GM12892 (cell line): ENCODE results near the gene FTSJ1.

ENCODE experiments used
- DNase-seq: peaks from one replicate; pipeline ENCODE4 v3.0.0; 2011; ENCODE audit not compliant: insufficient read length
- FAIRE-seq: peaks from 2 replicates; lab custom pipeline; 2011; peaks lifted over from hg19 to GRCh38; lab: Jason Lieb, UNC
- POLR2A ChIP-seq: IDR thresholded peaks from 2 replicates; pipeline ENCODE4 v1.6.1; 2011; ENCODE audit warnings: low read depth, low read length, control low read depth
- POLR2AphosphoS5 ChIP-seq: IDR thresholded peaks from 2 replicates; pipeline ENCODE4 v1.6.1; 2011; ENCODE audit warnings: low read depth, low read length, control low read depth
- TAF1 ChIP-seq: IDR thresholded peaks from 2 replicates; pipeline ENCODE4 v1.6.1; 2011; ENCODE audit warnings: low read depth, mild to moderate bottlenecking, control low read depth, low read length, borderline replicate concordance

The FTSJ1 gene

DNA sequence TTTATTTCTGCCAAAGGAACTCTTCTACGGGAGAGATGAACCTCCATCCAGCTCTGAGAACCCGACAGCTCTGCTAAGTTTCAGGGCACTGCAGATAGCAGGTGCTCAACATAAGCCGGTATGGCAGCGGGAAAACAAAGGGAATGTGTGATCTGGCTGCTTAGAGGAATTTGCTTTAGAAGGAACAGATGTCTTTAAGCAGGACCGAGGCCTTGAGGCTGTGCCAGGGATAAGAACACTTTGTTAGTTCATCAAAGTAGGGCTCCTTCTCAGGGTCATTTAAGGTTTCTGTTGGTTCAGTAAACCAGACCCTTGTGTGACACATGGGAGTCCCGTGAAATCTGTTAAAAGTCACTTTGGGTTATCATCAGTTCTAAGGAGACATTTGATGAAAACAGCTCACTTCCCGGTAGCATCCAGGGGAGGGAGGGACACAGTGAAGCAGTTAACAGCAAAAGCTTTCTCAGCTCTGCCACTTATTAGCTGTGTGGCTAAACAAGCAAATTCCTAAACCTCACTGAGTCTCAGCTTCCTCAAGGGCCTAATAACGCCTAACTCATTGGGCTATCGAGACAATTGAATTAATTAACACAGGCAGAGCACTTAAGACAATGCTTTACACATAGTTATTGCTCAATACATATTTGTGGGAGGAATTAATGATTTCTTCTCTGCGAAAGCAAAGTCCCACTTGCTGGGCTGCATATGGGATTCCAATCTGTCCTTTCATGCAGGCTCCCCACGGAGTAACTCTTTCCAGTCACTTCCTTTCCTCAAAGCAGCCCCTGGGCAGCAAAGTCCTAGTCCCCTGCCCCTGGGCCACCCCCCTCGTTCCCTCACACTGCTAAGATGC, 2.9 kb upstream of the FTSJ1 start:
- TF ChIP-seq POLR2A (no peak), TAF1 (no peak), POLR2AphosphoS5 (no peak)
- DNase-seq: no peak
- no peak for FAIRE-seq

DNA sequence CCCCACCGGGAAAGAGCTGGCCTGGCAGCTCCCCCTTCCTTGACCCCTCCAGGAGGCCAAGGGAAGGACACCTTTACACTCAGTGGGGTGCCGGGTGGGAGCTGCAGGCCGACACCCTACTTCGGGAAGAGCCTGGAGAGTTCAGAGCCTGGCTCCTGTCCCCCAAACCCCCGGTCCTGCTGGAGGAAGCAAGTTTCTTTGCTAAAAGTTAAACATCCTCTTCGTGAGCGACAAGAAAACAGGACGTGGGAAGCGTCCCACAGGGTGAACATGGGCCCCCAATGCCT, 2.4 kb upstream of the FTSJ1 start:
- FAIRE-seq (no peak), DNase-seq (no peak)
- TF ChIP-seq POLR2AphosphoS5 (no peak), POLR2A (no peak), TAF1 (no peak)

DNA sequence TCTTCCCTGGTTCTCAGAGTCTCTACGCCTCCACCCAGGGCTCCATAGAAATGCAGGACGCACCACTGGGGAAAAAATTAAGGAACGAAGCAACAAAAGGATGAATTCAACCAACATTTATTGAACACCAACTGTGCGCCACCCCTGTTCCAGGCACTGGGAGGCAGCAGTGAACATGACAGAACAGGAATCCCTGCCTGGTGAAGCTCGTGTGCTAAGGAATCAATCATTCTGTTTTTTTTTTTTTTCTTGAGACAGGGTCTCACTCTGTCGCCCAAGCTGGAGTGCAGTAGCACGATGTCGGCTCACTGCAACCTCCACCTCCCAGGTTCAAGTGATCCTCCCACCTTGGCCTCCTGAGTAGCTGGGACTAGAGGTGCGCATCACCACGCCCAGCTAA, 1.9 kb upstream of the FTSJ1 start:
- DNase-seq (no peak), FAIRE-seq (no peak)
- TF ChIP-seq TAF1 (no peak), POLR2A (no peak), POLR2AphosphoS5 (no peak)

DNA sequence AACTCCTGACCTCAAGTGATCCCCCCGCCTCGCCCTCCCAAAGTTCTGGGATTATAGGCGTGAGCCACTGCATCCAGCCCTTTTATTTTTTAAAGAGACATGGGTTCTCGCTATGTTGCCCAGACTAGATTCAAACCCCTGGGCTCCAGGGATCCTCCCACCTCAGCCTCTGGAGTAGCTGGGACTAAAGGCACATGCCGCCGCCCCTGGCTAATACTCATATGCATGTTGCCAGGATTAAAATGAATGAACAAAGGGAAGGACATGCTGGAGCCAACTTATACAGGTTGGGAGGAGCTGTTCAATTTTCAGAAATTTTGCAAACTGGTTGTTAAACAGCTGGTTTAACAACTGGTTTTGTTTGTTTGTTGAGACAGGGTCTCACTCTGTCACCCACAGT, 1.4 kb upstream of the FTSJ1 start:
- TF ChIP-seq TAF1: no peak
- no peak for TF ChIP-seq POLR2A
- TF ChIP-seq POLR2AphosphoS5: no peak
- FAIRE-seq (no peak), DNase-seq (no peak)

DNA sequence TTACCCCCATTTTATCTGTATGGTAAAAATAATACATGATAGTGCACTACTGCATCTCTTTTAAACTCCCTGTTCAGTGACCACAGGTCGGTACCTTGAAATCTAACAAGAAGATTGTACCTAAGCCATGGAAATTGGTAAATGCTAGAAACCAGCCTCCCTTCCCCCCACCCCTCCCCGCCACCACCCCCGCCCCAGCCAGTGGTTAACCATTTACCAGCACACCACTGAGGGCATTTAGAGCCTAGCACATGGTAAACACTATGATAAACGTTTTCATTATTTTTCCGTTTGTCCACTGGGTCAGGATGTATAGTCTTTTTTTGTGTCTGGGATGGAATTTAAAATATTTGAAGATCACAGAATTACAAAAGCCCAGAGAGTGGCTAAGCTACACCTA, 703 bp upstream of the FTSJ1 start:
- no peak for TF ChIP-seq POLR2A
- no peak for TF ChIP-seq POLR2AphosphoS5
- TF ChIP-seq TAF1: no peak
- no peak for DNase-seq
- FAIRE-seq: no peak

DNA sequence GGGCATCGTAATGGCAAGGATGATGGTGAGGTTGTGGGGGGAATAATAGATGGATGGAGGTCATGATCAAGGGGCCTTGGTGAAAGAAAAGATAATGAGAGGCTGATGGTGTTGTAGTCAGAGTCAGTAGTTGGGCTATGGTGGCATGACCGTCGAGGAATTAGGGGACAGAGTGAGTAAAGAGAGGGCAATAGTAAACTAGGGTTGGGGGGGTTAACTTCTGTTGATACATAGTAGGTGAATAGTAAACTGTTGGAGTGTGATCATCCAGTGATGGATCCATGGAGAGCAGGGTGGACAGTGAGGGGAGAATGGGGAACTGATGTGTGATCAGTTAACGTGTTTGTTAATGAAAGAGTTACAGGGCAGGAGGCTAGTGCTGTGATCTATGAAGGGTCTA, 920 bp downstream of the FTSJ1 start:
- TF ChIP-seq POLR2A (no peak), POLR2AphosphoS5 (no peak), TAF1 (no peak)
- no peak for FAIRE-seq
- DNase-seq: no peak

DNA sequence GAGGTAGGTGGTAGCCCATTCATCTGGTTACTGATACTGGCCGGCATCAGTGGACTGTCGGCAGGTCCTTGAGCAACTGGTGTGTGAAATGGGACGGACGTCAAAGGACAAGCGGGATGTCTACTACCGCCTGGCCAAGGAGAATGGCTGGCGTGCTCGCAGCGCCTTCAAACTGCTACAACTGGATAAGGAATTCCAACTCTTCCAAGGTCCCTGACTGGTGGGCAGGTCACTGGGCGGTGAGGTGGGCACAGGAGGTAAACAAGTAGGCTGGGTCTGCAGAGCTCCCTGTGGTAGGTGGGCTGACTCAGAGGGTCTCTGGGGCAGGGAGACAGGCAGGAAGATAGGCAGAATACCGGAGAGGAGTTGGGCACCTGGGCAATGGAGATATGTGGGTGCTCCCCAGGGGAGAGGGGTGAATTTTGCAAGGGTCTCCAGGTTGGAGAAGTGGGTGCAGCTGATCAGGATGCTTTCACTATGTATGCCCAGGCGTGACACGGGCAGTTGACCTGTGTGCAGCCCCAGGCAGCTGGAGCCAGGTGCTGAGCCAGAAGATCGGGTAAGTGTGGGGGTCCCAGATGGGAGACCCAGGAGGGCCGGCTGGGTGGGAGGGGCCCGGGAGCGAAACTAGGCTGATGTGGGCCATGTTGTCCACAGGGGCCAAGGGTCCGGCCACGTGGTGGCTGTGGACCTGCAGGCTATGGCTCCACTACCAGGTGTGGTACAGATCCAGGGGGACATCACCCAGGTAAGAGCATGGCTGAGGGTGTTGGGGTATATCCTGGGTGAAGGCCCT, 2.2 kb downstream of the FTSJ1 start:
- no peak for DNase-seq
- TF ChIP-seq POLR2AphosphoS5: no peak
- TF ChIP-seq POLR2A: no peak
- no peak for TF ChIP-seq TAF1
- FAIRE-seq: no peak

DNA sequence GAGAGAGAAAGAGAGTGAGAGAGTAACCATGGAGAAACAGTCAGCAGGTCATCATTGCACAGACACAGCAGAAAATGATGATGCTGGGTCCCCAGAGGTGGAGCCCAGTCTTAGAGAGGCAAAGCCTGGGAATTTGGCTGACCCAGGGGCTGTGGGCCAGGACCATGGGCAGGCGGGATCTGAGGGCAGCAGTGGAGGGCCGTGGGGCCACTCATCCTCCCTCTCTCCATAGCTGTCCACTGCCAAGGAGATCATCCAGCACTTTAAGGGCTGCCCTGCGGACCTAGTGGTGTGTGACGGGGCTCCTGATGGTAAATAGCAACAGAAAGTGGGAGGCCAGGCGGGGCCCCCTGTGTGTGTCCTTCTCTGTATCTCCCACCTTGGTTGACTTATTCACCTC, 2.8 kb downstream of the FTSJ1 start:
- FAIRE-seq (no peak), DNase-seq (no peak)
- TF ChIP-seq TAF1 (no peak), POLR2AphosphoS5 (no peak), POLR2A (no peak)

DNA sequence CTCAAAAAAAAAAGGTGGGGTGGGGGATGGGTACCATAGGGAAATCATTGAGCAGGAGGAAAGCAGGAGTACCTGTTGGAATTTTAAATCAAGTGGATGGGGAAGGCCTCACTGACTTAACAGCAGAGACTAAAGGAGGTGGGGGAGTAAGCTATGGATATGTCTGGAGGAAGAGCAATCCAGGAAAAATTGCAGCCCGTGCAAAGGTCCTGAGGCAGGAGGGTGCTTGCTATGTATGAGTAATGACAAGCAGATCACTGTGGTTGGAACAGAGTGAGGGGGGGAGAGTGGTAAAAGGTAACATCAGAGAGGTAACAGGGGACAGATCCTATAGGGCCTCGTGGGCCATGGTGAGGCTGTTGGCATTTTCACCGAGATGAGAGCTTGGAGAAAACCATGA, 4.1 kb downstream of the FTSJ1 start:
- no peak for DNase-seq
- FAIRE-seq: no peak

DNA sequence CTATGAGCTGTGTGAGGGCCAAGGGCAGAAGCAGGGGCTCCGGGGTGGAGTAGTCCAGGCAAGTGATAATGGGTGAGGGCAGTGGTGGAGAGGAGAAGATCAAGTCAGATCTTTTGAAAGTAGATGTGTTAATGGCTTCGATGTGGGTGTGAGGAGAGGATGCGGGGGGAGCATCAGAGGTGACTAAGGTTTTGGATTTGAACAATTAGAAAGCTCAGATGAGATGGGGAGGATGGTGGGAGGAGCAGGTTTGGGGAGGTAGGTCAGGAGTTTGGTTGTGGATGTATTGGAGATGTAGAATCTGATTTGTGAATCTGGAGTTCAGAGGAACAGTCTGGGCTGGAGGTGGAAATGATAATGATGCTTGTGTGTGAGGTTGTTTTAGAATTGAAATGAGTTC, 4.6 kb downstream of the FTSJ1 start:
- DNase-seq (no peak), FAIRE-seq (no peak)
- TF ChIP-seq POLR2A (no peak), POLR2AphosphoS5 (no peak), TAF1 (no peak)

More for the DNA sequence above, 4.1 kb downstream of the FTSJ1 start:
- TF ChIP-seq TAF1 (no peak), POLR2AphosphoS5 (no peak), POLR2A (no peak)

DNA sequence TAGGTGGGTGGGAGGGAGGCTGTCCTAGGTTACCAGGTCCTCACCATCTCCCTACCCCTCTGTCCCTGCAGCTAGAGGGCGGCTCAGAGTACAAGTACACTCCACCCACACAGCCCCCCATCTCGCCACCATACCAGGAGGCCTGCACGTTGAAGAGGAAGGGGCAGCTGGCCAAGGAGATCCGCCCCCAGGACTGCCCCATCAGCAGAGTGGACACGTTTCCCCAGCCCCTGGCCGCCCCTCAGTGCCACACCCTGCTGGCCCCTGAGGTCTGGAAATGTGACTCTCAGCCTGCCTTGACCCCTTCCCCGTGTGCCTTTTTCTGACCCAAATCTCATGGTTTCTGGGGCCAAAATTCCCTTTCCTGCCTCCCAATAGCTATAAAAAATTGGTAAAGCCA, 6.5 kb downstream of the FTSJ1 start:
- no peak for FAIRE-seq
- DNase-seq: no peak
- TF ChIP-seq TAF1: no peak
- no peak for TF ChIP-seq POLR2A
- TF ChIP-seq POLR2AphosphoS5: no peak

DNA sequence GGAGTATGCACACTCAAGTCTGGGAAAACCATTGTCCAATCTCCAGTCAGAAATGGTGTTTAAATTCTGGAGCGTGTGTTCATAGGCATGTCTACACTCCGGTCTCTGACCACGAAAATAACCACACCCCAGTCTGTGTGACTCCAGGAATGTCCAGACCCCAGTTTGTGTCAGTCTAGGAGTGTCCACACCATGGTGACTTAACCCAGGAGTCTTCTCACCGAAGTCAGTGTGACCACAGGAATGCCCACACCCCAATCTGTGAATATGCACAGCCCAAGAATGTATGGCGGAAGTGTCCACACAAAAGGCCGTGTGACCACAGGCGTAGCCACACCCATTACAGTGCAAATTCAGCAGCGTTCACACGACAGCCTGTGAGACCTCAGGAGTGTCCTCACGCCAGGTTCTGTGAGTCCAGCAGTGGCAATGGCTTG, 11.4 kb downstream of the FTSJ1 start:
- peak; percentile 30 for FAIRE-seq
- DNase-seq: no peak
- TF ChIP-seq POLR2AphosphoS5 (peak; percentile 55; the same call in 1 of the 2 replicates), TAF1 (no peak), POLR2A (no peak)

DNA sequence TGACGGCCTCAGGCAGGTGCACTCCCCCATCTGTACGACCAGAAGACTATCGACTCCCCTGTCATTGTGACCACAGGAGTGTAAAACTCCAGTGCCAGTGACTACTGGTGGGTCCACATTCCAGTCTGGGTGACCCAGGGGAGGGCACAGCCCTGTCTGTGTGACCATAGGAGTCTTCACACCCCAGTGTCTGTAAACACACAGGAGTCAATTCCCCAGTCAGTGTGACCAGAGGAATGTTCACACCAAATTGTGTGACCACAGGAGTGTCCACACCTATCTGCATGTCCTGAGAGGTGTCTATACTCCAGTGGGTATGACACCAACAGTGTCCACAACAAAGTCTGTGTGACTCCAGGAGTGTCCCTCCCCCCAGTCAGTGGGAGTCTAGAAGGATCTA, 12.0 kb downstream of the FTSJ1 start:
- TF ChIP-seq TAF1 (no peak), POLR2A (no peak), POLR2AphosphoS5 (no peak)
- FAIRE-seq (no peak), DNase-seq (no peak)
